Measurements from ENCODE around the gene TUBB4B. TPM values are rescaled to one million over a fixed set of nuclear protein-coding genes. Genes with fewer than 3 reads are reported as not detected.

Gene TUBB4B
- total RNA-seq, 1 experiment from 2014 or later: 360 TPM

GRCh38 chr9:137280474-137281344 is 39.6 kb downstream of the TUBB4B start:
- CTCF ChIA-PET: no interaction called here
- no peak overlapping the region for H3K27ac Mint-ChIP-seq (ENCODE audit: unreplicated experiment)
- no peak overlapping the region for H3K4me3 Mint-ChIP-seq (ENCODE audit: low read depth, unreplicated experiment)
- intact Hi-C loops (cut with micrococcal nuclease; ENCODE audit: unreplicated experiment): no loop called here
- no peak for TF ChIP-seq CTCF (IDR thresholded peaks at IDR 0.05; ENCODE audit: unreplicated experiment)
- no peaks in the 10 kb centered on the region for H3K9me3 Mint-ChIP-seq (ENCODE audit: low read depth, unreplicated experiment)
- no peak for DNase-seq
- peaks cover 22% of the 10 kb centered on the region for H3K4me1 Mint-ChIP-seq (ENCODE audit: low read depth, unreplicated experiment)
- H3K27me3 Mint-ChIP-seq (ENCODE audit: unreplicated experiment): no peaks in the 10 kb centered on the region
- peaks cover 49% of the 10 kb centered on the region for H3K36me3 Mint-ChIP-seq (ENCODE audit: insufficient read depth, unreplicated experiment)
- no TSS peak for BruUV-seq (replicated peaks)

GRCh38 chr9:137281345-137282116 is 40.4 kb downstream of the TUBB4B start:
- BruUV-seq (replicated peaks): no TSS peak
- peaks cover 18% of the 10 kb centered on the region for H3K4me1 Mint-ChIP-seq (ENCODE audit: low read depth, unreplicated experiment)
- intact Hi-C loops (cut with micrococcal nuclease; ENCODE audit: unreplicated experiment): no loop called here
- TF ChIP-seq CTCF (IDR thresholded peaks at IDR 0.05; ENCODE audit: unreplicated experiment): no peak
- no peak for DNase-seq
- H3K36me3 Mint-ChIP-seq (ENCODE audit: insufficient read depth, unreplicated experiment): peaks cover 43% of the 10 kb centered on the region
- H3K27me3 Mint-ChIP-seq (ENCODE audit: unreplicated experiment): no peaks in the 10 kb centered on the region
- H3K4me3 Mint-ChIP-seq (ENCODE audit: low read depth, unreplicated experiment): peak overlapping the region; percentile 47
- H3K9me3 Mint-ChIP-seq (ENCODE audit: low read depth, unreplicated experiment): no peaks in the 10 kb centered on the region
- CTCF ChIA-PET: interaction anchor here (0.7 kb wide), 1 partner anchor 47 kb away, joined by 4 read pairs; no protein-coding TSS in a partner anchor
- peak overlapping the region; percentile 68 for H3K27ac Mint-ChIP-seq (ENCODE audit: unreplicated experiment)

GRCh38 chr9:137286975-137287383 is 45.9 kb downstream of the TUBB4B start:
- H3K27ac Mint-ChIP-seq (ENCODE audit: unreplicated experiment): peak overlapping the region; percentile 34
- peak; percentile 75 for DNase-seq
- H3K9me3 Mint-ChIP-seq (ENCODE audit: low read depth, unreplicated experiment): no peaks in the 10 kb centered on the region
- H3K27me3 Mint-ChIP-seq (ENCODE audit: unreplicated experiment): no peaks in the 10 kb centered on the region
- peaks cover 17% of the 10 kb centered on the region for H3K4me1 Mint-ChIP-seq (ENCODE audit: low read depth, unreplicated experiment)
- intact Hi-C loops (cut with micrococcal nuclease; ENCODE audit: unreplicated experiment): no loop called here
- no peak overlapping the region for H3K4me3 Mint-ChIP-seq (ENCODE audit: low read depth, unreplicated experiment)
- CTCF ChIA-PET: interaction anchor here (0.7 to 1.2 kb wide), 7 partner anchors 9 to 155 kb away, joined by 3 to 8 read pairs (median 3); partner anchors contain the start of genes ENTPD8, NELFB, NOXA1 and NRARP
- H3K36me3 Mint-ChIP-seq (ENCODE audit: insufficient read depth, unreplicated experiment): peaks cover 31% of the 10 kb centered on the region
- no TSS peak for BruUV-seq (replicated peaks)
- TF ChIP-seq CTCF (IDR thresholded peaks at IDR 0.05; ENCODE audit: unreplicated experiment): peak; percentile 34

GRCh38 chr9:137293094-137293481 is 52.0 kb downstream of the TUBB4B start:
- Mint-ChIP-seq H3K36me3 (ENCODE audit: insufficient read depth, unreplicated experiment) (peaks cover 35% of the 10 kb centered on the region), H3K9me3 (ENCODE audit: low read depth, unreplicated experiment) (no peaks in the 10 kb centered on the region), H3K4me3 (ENCODE audit: low read depth, unreplicated experiment) (peak overlapping the region; percentile 57), H3K27me3 (ENCODE audit: unreplicated experiment) (no peaks in the 10 kb centered on the region), H3K4me1 (ENCODE audit: low read depth, unreplicated experiment) (peaks cover 27% of the 10 kb centered on the region), H3K27ac (ENCODE audit: unreplicated experiment) (peak overlapping the region; percentile 96)
- no peak for DNase-seq
- TSS peak; percentile 65 for BruUV-seq (replicated peaks)
- CTCF ChIA-PET: interaction anchor here (0.7 to 1.7 kb wide), 4 partner anchors 16 to 600 kb away, joined by 3 to 7 read pairs (median 6); partner anchors contain the start of genes ENTPD8 and TOR4A
- TF ChIP-seq CTCF (IDR thresholded peaks at IDR 0.05; ENCODE audit: unreplicated experiment): no peak
- intact Hi-C loops (cut with micrococcal nuclease; ENCODE audit: unreplicated experiment): loop anchor here (10.0 kb wide), 1 partner anchor 122 kb away; no protein-coding TSS in a partner anchor
